ENCODE measurements around the gene PLA2G5. TPM values are rescaled to one million over a fixed set of nuclear protein-coding genes. Genes with fewer than 3 reads are reported as not detected.
"Not testable (repeated sequence)": the region's sequence is repeated elsewhere in the genome, so short reads cannot be mapped to it uniquely, and the experiment has no call there.

PLA2G5 gene, protein sequence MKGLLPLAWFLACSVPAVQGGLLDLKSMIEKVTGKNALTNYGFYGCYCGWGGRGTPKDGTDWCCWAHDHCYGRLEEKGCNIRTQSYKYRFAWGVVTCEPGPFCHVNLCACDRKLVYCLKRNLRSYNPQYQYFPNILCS
- 1 to 10 TPM in 3 of 4 donors, under 1 TPM in 1; 0.87 to 4.7 (median 2.2) TPM for total RNA-seq

DNA sequence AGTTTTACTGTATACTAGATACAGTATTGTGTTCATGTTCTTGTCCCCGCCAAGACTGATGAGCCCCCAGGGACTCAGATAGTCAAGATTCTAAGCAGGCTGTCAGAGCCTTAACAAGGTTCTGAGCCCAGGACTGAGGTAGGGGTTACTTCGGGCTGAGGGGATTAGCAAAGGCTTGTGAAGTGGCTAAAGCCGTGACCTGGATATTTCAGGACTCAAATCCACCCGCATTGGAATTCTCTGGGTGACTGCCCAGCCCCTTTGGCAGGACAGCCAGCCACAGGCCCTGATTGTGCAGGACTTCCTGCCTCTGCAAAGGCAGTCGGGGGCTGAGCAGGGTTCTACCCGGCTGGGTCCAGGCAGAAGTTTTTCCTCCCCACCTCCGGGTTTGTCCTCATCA, at the start of gene PLA2G5:
Gene PLA2G5 (plus strand): TSS at position 321 of the 400 bp plus-strand sequence. CDS start 14,637 bp downstream, outside the sequence.
- DNase-seq (ENCODE audit: low spot score in 2 of 2), result no peak
- Histone ChIP-seq H3K27me3 (no peaks in the 10 kb centered on the region), H3K36me3 (no peaks in the 10 kb centered on the region), H3K4me1 (peaks cover 0 to 7% (median 0%) of the 10 kb centered on the region in 4 donors), H3K9me3 (no peaks in the 10 kb centered on the region), H3K4me3 (no peak within 1 kb of the TSS), H3K27ac (no peak within 1 kb of the TSS)
- WGBS, 2 donors, result 9 to 12% methylated on average over 7 of the region's 7 CpGs
- TF ChIP-seq EP300 (IDR thresholded peaks at IDR 0.05) (no peak), POLR2A (IDR thresholded peaks at IDR 0.05) (no peak)
- TF ChIP-seq, protein P1, sequence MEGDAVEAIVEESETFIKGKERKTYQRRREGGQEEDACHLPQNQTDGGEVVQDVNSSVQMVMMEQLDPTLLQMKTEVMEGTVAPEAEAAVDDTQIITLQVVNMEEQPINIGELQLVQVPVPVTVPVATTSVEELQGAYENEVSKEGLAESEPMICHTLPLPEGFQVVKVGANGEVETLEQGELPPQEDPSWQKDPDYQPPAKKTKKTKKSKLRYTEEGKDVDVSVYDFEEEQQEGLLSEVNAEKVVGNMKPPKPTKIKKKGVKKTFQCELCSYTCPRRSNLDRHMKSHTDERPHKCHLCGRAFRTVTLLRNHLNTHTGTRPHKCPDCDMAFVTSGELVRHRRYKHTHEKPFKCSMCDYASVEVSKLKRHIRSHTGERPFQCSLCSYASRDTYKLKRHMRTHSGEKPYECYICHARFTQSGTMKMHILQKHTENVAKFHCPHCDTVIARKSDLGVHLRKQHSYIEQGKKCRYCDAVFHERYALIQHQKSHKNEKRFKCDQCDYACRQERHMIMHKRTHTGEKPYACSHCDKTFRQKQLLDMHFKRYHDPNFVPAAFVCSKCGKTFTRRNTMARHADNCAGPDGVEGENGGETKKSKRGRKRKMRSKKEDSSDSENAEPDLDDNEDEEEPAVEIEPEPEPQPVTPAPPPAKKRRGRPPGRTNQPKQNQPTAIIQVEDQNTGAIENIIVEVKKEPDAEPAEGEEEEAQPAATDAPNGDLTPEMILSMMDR (IDR thresholded peaks at IDR 0.05), result no peak

DNA sequence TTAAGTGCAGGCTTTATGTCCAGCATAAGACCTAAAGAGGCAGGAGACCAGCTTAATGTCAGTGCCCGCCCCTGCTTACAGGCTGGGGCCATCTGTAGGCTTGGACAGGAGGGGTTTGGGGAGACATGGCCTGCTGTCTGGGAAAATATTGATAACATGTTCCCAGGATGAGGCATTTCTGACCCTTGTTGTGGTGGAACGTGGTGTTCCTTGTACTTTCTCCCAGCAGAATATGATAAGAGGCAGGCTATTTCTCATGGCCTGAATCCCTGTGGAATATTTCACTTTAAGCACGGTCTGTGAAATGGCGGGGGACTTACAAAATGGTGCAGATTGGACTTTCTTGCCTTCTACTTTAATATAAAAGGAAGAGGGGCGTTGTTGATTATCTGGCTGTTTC, 41.9 kb upstream of the PLA2G5 start:
- Histone ChIP-seq H3K4me1 (no peaks in the 10 kb centered on the region), H3K27ac (no peak overlapping the region), H3K9me3 (peaks cover 0 to 11% (median 0%) of the 10 kb centered on the region in 4 donors), H3K27me3 (no peaks in the 10 kb centered on the region), H3K4me3 (no peak overlapping the region), H3K36me3 (no peaks in the 10 kb centered on the region)
- no peak for DNase-seq (ENCODE audit: low spot score in 2 of 2)
- WGBS, 2 donors, result 79 to 81% methylated on average over 5 of the region's 5 CpGs
- TF ChIP-seq EP300 (IDR thresholded peaks at IDR 0.05) (no peak), POLR2A (IDR thresholded peaks at IDR 0.05) (no peak)
- TF ChIP-seq, protein P1 (IDR thresholded peaks at IDR 0.05), result no peak

DNA sequence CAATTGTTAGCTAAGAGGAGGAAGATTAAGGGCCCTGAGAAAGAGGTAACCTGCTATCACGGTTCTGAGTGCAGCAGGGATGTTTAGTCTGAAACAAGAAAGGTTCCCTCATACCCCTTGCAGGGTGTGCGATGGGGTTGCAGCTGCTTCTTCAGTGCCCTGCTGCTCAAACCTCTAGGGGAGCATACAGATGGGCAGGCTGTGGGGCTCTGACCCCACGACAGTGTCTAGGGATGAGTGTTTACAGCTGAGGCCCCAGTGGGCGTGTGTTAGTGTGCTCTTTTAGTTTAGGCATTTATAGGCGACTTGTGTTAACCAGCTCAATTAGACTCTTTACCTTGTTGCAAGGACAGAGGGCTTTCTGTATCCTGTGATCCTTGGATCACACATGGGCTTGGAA, 41.3 kb upstream of the PLA2G5 start:
- peaks cover 0 to 5% (median 0%) of the 10 kb centered on the region in 4 donors for H3K9me3 ChIP-seq
- H3K4me1 ChIP-seq, result no peaks in the 10 kb centered on the region
- no peak overlapping the region for H3K4me3 ChIP-seq
- H3K27me3 ChIP-seq, result no peaks in the 10 kb centered on the region
- DNase-seq (ENCODE audit: low spot score in 2 of 2), result no peak
- WGBS, 2 donors, result 63 to 72% methylated on average over 5 of the region's 5 CpGs
- no peak for TF ChIP-seq POLR2A (IDR thresholded peaks at IDR 0.05)
- no peak overlapping the region for H3K27ac ChIP-seq
- no peaks in the 10 kb centered on the region for H3K36me3 ChIP-seq

DNA sequence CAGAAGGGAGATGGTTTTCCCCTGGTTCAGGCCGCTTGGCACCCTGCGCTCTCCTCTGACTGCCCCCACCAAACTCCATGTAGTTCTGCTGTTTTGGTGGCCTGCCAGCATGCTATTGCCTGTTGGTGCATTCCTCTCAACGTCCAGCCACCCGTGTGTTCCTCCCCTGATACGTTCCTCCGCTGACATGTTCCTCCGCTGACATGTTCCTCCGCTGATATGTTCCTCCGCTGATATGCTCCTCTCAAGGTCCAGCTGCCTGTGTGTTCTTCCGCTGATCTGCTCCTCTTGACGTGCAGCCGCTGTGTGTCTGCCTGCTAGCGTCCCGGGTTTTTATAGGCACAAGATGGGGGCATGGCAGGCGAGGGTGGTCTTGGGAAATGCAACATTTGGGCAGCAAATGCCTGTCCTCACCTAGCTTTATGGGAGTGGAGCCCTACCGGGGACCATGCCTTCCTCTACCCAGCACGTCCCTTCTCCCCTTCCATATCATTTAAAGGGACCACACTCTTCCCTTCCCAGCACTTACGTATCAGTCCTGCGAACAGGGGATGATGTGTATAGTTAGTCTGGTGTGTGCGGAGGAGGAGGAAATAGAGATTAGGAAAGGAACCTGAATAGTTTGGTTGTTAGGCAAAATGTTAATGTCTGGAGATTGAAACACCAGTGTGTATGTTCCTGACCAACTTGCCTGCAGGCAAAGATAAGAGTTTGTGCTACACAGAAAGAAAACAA, 40.6 kb upstream of the PLA2G5 start:
- Histone ChIP-seq H3K4me1 (no peaks in the 10 kb centered on the region), H3K27me3 (no peaks in the 10 kb centered on the region), H3K9me3 (no peaks in the 10 kb centered on the region), H3K27ac (no peak overlapping the region), H3K36me3 (no peaks in the 10 kb centered on the region), H3K4me3 (no peak overlapping the region)
- no peak for DNase-seq (ENCODE audit: low spot score in 2 of 2)
- TF ChIP-seq, protein P1 (IDR thresholded peaks at IDR 0.05), result no peak
- TF ChIP-seq EP300 (IDR thresholded peaks at IDR 0.05) (no peak), POLR2A (IDR thresholded peaks at IDR 0.05) (no peak)
- 70 to 78% methylated on average over 20 of the region's 20 CpGs for WGBS, 2 donors

DNA sequence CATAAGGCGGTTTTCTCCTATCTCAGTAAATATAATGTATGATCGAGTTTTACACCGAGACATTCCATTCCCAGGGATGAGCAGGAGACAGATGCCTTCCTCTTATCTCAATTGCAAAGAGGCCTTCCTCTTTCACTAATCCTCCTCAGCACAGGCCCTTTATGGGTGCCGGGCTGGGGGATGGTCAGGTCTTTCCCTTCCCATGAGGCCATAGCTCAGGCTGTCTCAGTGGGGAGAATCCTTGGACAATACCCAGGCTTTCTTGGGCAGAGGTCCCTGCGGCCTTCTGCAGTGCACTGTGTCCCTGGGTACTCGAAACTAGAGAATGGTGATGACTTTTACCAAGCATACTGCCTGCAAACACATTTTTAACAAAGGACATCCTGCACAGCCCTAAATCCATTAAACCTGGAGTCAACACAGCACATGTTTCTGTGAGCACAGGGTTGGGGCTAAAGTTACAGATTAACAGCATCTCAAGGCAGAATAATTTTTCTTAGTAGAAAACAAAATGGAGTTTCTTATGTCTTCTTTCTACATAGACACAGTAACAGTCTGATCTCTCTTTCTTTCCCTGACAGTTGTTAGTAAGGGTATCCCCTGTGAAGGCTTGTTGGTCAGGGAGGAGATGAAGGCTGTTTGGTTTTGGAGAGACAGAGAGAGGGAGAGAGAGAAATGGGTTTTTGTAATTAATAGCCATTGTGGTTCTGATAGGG, 39.4 kb upstream of the PLA2G5 start:
- H3K4me3 ChIP-seq; H3K27me3 ChIP-seq; DNase-seq (ENCODE audit: low spot score in 2 of 2); H3K4me1 ChIP-seq; H3K27ac ChIP-seq; H3K36me3 ChIP-seq: not testable (repeated sequence)
- H3K9me3 ChIP-seq, result peaks cover 0 to 11% (median 0%) of the 10 kb centered on the region in 4 donors
- 90 to 92% methylated on average over 6 of the region's 6 CpGs for WGBS, 2 donors

DNA sequence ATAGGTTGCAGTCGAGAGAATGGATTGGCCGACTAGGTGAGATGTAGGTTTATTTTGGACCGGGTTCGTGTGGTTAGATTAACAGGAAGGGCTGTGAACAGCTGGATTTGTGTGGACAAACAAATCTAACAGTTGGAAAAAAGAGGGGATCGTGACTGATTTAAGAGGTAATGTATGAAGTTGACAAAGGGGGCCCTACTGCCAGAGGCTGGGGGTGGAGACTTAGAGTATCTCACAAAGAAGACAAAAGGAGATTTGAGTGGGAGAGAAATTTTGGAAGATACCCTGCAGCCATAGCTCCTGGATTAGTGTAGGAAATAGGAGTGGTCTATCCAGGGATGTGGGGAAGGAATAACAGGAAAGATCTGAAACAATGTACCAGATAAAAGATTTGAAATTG, 38.8 kb upstream of the PLA2G5 start:
- no peaks in the 10 kb centered on the region for H3K27me3 ChIP-seq
- TF ChIP-seq POLR2A (IDR thresholded peaks at IDR 0.05) (no peak), EP300 (IDR thresholded peaks at IDR 0.05) (no peak)
- TF ChIP-seq, protein P1 (IDR thresholded peaks at IDR 0.05), result no peak
- peaks cover 0 to 16% (median 0%) of the 10 kb centered on the region in 4 donors for H3K9me3 ChIP-seq
- no peaks in the 10 kb centered on the region for H3K4me1 ChIP-seq
- 45 to 72% methylated on average over 5 of the region's 5 CpGs for WGBS, 2 donors
- H3K36me3 ChIP-seq, result no peaks in the 10 kb centered on the region
- no peak overlapping the region for H3K4me3 ChIP-seq
- H3K27ac ChIP-seq, result no peak overlapping the region
- no peak for DNase-seq (ENCODE audit: low spot score in 2 of 2)
